ENCODE results near the gene PDXK. TPM values are rescaled to one million over a fixed set of nuclear protein-coding genes. Genes with fewer than 3 reads are reported as not detected.
A peak's percentile ranks its signal among the peaks of the same experiment; 100 is the strongest.

Gene PDXK
- total and polyA plus RNA-seq, 9 of the 15 experiments (the other 6 are each of a cell fraction or from before 2014, with no cell fraction given) = 5.6 to 162 (median 76.5) TPM

- TF ChIP-seq E4F1 (CRISPR knock-in tag; IDR thresholded peaks at IDR 0.05; ENCODE audit: borderline replicate concordance) (no peak), KDM1A (IDR thresholded peaks at IDR 0.05) (peak in 1 of 2 experiments; percentile 92; a peak in 2 of 4 replicates), PREB (CRISPR knock-in tag; IDR thresholded peaks at IDR 0.05) (no peak), ID3 (CRISPR knock-in tag; IDR thresholded peaks at IDR 0.05) (no peak), ID3 (tag; IDR thresholded peaks at IDR 0.05) (no peak), JUND (IDR thresholded peaks at IDR 0.05; ENCODE audit: borderline replicate concordance, low read depth, low read length) (no peak), JUND (tag; IDR thresholded peaks at IDR 0.05; ENCODE audit: borderline replicate concordance, low read depth, low read length) (no peak)
Observed at GRCh38 chr21:43750339-43751033, 31.6 kb downstream of the PDXK start (continued).

Measured in K562 (cell line).